ENCODE results near the gene SLC44A1.

The SLC44A1 gene

DNA sequence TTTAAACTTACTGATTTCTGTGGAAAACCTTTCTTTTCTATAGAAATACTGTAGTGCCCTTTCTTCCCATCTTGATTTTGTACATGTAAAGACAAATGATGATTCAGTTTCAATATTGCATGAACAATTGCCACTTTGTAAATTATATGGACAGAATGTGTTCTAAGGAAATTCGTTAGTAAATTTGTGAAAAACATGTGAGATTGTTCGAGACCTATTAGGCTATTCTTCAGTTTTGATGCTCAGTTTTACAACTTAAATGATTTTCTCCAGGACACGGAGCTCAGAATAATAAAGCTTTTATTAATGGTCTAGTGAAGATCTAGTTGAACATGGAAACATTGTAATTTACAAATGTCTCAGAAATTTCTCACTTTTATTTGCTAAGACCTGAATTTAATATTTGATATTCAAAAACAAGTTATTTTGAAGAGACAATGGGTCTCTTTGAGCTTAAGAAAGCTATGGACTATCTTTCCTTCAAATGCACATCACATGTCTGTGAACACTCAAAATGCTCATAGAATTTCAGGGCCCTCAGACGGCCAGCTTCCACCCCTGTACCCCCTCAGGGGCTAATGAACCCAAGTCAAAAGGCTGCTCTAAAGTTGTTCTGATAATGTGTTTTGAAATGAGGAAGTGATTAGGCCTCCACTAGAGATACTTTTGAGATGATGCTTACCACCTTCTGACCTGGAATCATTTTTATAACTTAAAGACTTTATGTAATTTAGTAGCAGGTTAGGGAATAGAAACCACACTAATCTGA, 149.3 kb downstream of the SLC44A1 start:
- Histone ChIP-seq H3K27ac (ENCODE audit: insufficient read depth, low read depth, low read length, poor library complexity, severe bottlenecking) (no peak overlapping the region), H3K4me3 (ENCODE audit: insufficient read depth, low read depth, low read length) (no peak overlapping the region), H3K27me3 (ENCODE audit: control insufficient read depth, insufficient read depth, low read length, poor library complexity, severe bottlenecking) (no peaks in the 10 kb centered on the region), H3K36me3 (ENCODE audit: control insufficient read depth, insufficient read depth, low read length) (no peaks in the 10 kb centered on the region), H3K9me3 (ENCODE audit: control insufficient read depth, low read length) (no peaks in the 10 kb centered on the region), H3K4me1 (ENCODE audit: control insufficient read depth, insufficient read depth, low read length) (peaks cover 10% of the 10 kb centered on the region)
- WGBS, 2 experiments, result 88 to 92% methylated on average over 3 to 4 of the region's 4 CpGs

DNA sequence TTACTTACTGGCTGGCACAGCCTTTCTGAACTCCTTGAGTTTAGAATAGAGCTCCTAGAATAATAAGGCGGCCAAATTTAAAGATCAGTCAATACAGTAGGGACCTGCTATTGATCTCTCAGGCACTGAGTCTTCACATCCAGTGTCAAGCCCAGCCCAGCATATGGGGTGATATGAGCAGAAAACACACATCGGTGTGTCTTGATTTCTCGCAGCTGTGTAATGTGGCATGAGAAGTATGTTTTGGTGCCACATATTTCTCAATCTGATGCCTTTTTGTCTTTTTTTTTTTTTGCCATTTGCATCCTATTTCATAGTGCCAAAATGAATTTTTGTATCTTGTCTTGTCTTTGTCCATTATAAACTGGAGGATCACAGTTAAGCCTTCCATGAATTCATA, 152.0 kb downstream of the SLC44A1 start:
- Histone ChIP-seq H3K9me3 (ENCODE audit: control insufficient read depth, low read length) (no peaks in the 10 kb centered on the region), H3K4me3 (ENCODE audit: insufficient read depth, low read depth, low read length) (no peak overlapping the region), H3K27me3 (ENCODE audit: control insufficient read depth, insufficient read depth, low read length, poor library complexity, severe bottlenecking) (no peaks in the 10 kb centered on the region), H3K4me1 (ENCODE audit: control insufficient read depth, insufficient read depth, low read length) (peaks cover 6% of the 10 kb centered on the region), H3K27ac (ENCODE audit: insufficient read depth, low read depth, low read length, poor library complexity, severe bottlenecking) (no peak overlapping the region), H3K36me3 (ENCODE audit: control insufficient read depth, insufficient read depth, low read length) (no peaks in the 10 kb centered on the region)
- 97% methylated on average over 3 of the region's 3 CpGs for WGBS, 2 experiments

DNA sequence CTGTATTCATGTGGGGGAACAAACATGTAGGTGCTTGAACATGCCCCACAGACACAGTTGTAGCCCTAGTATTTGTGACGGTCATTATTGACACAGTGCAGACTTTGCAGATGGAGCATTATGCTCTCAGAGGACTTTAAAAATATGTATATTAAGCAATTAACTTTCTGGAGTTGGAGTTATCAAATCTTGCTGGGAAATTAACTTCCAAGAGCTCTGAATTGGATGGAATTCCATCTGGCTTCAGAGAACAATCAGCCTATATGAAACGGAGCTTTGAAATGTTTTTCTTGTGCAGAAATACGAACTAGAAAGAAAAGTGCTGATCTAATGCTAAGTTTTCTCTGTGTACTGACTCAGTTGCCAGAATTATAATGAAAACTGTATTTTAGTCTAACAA, 152.4 kb downstream of the SLC44A1 start:
- 94 to 98% methylated on average over 3 of the region's 3 CpGs for WGBS, 2 experiments
- Histone ChIP-seq H3K27me3 (ENCODE audit: control insufficient read depth, insufficient read depth, low read length, poor library complexity, severe bottlenecking) (no peaks in the 10 kb centered on the region), H3K9me3 (ENCODE audit: control insufficient read depth, low read length) (no peaks in the 10 kb centered on the region), H3K36me3 (ENCODE audit: control insufficient read depth, insufficient read depth, low read length) (no peaks in the 10 kb centered on the region), H3K27ac (ENCODE audit: insufficient read depth, low read depth, low read length, poor library complexity, severe bottlenecking) (no peak overlapping the region), H3K4me3 (ENCODE audit: insufficient read depth, low read depth, low read length) (no peak overlapping the region), H3K4me1 (ENCODE audit: control insufficient read depth, insufficient read depth, low read length) (peaks cover 6% of the 10 kb centered on the region)

DNA sequence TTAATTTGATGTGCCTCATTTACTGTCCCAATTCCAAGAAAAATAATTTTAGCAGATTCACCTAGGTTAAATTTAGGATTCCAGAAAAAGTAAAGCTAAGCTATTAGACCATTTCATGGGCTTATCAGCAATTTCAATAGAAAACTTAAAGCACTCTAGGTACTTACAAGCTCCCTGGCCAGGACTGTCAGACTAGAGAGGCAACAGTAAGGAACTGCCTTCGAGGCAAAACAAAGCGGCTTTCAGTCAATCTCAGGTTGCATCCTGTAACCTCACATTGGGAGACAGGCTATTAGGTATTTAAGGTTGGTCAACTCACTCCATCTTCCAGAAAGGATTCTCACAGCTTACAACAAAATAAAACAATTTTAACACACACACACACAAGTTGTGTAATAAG, 154.7 kb downstream of the SLC44A1 start:
- Histone ChIP-seq H3K27ac (ENCODE audit: insufficient read depth, low read depth, low read length, poor library complexity, severe bottlenecking) (no peak overlapping the region), H3K4me1 (ENCODE audit: control insufficient read depth, insufficient read depth, low read length) (peaks cover 6% of the 10 kb centered on the region), H3K27me3 (ENCODE audit: control insufficient read depth, insufficient read depth, low read length, poor library complexity, severe bottlenecking) (no peaks in the 10 kb centered on the region), H3K36me3 (ENCODE audit: control insufficient read depth, insufficient read depth, low read length) (no peaks in the 10 kb centered on the region), H3K4me3 (ENCODE audit: insufficient read depth, low read depth, low read length) (no peak overlapping the region), H3K9me3 (ENCODE audit: control insufficient read depth, low read length) (no peaks in the 10 kb centered on the region)
- WGBS, 2 experiments, result 45 to 49% methylated on average over 2 of the region's 2 CpGs

DNA sequence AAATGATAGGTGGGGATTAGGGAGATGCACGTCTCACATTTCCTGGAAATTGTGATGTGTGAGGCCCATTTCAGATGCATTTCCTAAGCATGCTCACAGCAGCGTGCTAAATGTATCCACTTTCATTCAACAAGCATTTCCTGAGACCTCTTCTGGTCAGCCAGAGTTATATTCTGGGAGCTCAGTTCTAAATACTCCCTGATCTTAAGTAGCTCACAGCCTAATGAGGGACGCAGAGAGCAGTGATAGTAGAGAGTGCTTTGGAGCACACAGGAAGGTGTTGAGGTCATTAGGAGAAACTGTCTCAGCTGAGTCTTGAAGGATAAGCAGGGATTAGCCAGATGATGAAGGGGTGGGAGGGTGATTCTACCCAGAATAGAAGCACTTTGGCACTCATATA, 157.2 kb downstream of the SLC44A1 start:
- Histone ChIP-seq H3K27me3 (ENCODE audit: control insufficient read depth, insufficient read depth, low read length, poor library complexity, severe bottlenecking) (no peaks in the 10 kb centered on the region), H3K4me3 (ENCODE audit: insufficient read depth, low read depth, low read length) (no peak overlapping the region), H3K36me3 (ENCODE audit: control insufficient read depth, insufficient read depth, low read length) (no peaks in the 10 kb centered on the region), H3K9me3 (ENCODE audit: control insufficient read depth, low read length) (no peaks in the 10 kb centered on the region), H3K4me1 (ENCODE audit: control insufficient read depth, insufficient read depth, low read length) (no peaks in the 10 kb centered on the region), H3K27ac (ENCODE audit: insufficient read depth, low read depth, low read length, poor library complexity, severe bottlenecking) (no peak overlapping the region)
- 68 to 69% methylated on average over 3 of the region's 3 CpGs for WGBS, 2 experiments

DNA sequence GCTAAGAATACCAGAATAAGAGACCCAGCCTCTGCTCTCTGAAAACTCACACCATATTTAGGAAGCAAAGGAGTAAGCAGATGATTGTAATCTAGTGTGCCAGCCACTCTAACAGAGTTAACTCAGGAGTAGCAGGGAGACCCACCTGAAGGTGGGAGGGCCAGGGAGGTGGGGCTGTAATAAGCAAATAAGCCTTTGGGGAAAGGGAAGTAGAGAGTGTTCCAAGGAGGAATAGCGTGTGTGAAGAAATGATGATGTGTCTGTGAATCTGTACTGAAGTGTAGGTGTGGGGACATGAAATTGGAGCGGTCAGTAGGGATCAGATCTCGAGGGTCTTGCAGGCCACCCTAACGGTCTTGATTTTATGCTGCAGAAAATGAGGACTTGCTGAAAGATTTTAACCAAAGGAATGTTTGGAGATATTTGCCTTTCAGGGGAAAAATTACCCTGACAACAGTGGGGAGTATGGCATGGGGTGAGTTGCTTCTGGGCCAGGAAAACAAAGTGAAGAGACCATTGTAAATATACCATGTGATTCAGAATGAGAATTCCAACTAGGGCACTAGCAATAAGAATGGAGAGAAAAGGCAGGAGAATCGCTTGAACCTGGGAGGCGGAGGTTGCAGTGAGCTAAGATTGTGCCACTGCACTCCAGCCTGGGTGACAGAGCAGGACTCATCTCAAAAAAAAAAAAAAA, 159.2 kb downstream of the SLC44A1 start:
- no peak overlapping the region for H3K4me3 ChIP-seq (ENCODE audit: insufficient read depth, low read depth, low read length)
- H3K27me3 ChIP-seq (ENCODE audit: control insufficient read depth, insufficient read depth, low read length, poor library complexity, severe bottlenecking), result no peaks in the 10 kb centered on the region
- WGBS, 2 experiments, result 52 to 54% methylated on average over 6 of the region's 6 CpGs
- no peaks in the 10 kb centered on the region for H3K9me3 ChIP-seq (ENCODE audit: control insufficient read depth, low read length)
- H3K36me3 ChIP-seq (ENCODE audit: control insufficient read depth, insufficient read depth, low read length), result no peaks in the 10 kb centered on the region
- no peak overlapping the region for H3K27ac ChIP-seq (ENCODE audit: insufficient read depth, low read depth, low read length, poor library complexity, severe bottlenecking)
- H3K4me1 ChIP-seq (ENCODE audit: control insufficient read depth, insufficient read depth, low read length), result no peaks in the 10 kb centered on the region

DNA sequence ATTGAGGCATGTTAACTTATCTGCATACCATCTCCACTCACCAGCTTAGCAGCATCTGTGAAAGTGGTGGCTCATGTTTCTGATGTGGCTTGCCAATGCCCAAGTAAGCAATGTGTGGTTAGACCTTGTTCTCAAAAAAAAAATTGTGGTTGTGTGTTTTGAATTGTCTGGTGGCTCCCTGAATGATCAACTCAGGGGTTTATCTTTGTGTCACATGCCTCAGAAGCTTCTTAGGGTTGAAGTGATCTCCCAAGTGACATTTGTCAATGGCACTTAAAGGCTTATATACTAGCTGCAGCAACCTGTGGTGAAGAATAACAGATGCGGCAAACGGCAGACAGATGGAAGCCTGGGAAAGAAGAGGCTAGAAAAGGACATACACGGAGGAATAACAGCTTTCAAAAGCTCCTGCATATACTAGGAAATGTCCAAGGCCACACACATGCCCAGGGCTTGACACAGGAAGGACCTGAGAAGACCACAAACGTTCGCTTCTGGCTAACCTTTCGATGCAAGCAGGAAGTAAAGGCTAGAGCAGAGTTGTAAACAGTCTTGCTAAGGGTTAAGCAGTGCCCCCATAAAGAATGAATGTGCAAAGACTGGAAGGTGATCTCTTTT, 161.2 kb downstream of the SLC44A1 start:
- Histone ChIP-seq H3K27me3 (ENCODE audit: control insufficient read depth, insufficient read depth, low read length, poor library complexity, severe bottlenecking) (no peaks in the 10 kb centered on the region), H3K36me3 (ENCODE audit: control insufficient read depth, insufficient read depth, low read length) (no peaks in the 10 kb centered on the region), H3K9me3 (ENCODE audit: control insufficient read depth, low read length) (no peaks in the 10 kb centered on the region), H3K27ac (ENCODE audit: insufficient read depth, low read depth, low read length, poor library complexity, severe bottlenecking) (no peak overlapping the region), H3K4me3 (ENCODE audit: insufficient read depth, low read depth, low read length) (no peak overlapping the region), H3K4me1 (ENCODE audit: control insufficient read depth, insufficient read depth, low read length) (no peaks in the 10 kb centered on the region)
- 75 to 77% methylated on average over 6 of the region's 6 CpGs for WGBS, 2 experiments

DNA sequence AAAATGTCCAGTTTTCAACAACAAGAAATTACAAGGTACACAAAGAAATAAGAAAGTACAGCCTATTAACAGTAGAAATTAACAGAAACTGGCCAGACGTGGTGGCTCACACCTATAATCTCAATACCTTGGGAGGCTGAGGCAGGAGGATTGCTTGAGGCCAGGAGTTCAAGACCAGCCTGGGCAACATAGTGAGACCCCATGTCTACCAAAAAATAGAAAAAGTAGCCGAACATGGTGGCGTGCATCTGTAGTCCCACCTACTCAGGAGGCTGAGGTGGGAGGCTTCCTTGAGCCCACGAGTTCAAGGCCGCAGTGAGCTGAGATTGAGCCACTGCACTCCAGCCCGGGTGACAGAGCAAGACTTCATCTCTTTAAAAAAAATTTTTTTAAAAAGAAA, 161.9 kb downstream of the SLC44A1 start:
- 90 to 95% methylated on average over 6 of the region's 6 CpGs for WGBS, 2 experiments
- H3K27me3 ChIP-seq (ENCODE audit: control insufficient read depth, insufficient read depth, low read length, poor library complexity, severe bottlenecking), result no peaks in the 10 kb centered on the region
- no peaks in the 10 kb centered on the region for H3K9me3 ChIP-seq (ENCODE audit: control insufficient read depth, low read length)
- no peak overlapping the region for H3K4me3 ChIP-seq (ENCODE audit: insufficient read depth, low read depth, low read length)
- no peaks in the 10 kb centered on the region for H3K36me3 ChIP-seq (ENCODE audit: control insufficient read depth, insufficient read depth, low read length)
- H3K27ac ChIP-seq (ENCODE audit: insufficient read depth, low read depth, low read length, poor library complexity, severe bottlenecking), result no peak overlapping the region
- H3K4me1 ChIP-seq (ENCODE audit: control insufficient read depth, insufficient read depth, low read length), result no peaks in the 10 kb centered on the region

DNA sequence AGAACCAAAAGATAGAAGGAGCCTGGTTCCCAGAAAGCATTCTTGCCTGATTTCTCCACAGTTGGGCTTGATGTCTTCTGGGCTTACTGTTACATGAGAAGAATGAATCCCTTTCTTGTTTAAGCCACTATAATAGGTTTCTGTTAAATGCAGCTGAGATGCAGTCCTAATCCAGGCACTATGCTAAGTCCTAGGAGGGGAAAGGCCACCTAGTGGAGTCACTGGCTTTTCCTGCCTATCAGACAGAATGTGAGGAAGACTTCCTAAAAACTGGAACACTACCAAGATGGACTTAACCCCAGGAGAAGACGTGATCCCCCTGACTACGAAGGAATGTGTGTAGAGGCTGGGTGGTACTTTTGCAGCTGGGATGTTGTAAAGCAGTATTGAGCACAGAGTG, 169.1 kb downstream of the SLC44A1 start:
- Histone ChIP-seq H3K9me3 (ENCODE audit: control insufficient read depth, low read length) (no peaks in the 10 kb centered on the region), H3K4me1 (ENCODE audit: control insufficient read depth, insufficient read depth, low read length) (no peaks in the 10 kb centered on the region), H3K27ac (ENCODE audit: insufficient read depth, low read depth, low read length, poor library complexity, severe bottlenecking) (no peak overlapping the region), H3K4me3 (ENCODE audit: insufficient read depth, low read depth, low read length) (no peak overlapping the region), H3K27me3 (ENCODE audit: control insufficient read depth, insufficient read depth, low read length, poor library complexity, severe bottlenecking) (no peaks in the 10 kb centered on the region), H3K36me3 (ENCODE audit: control insufficient read depth, insufficient read depth, low read length) (no peaks in the 10 kb centered on the region)
- WGBS, 2 experiments, result 72 to 78% methylated on average over 2 of the region's 2 CpGs

DNA sequence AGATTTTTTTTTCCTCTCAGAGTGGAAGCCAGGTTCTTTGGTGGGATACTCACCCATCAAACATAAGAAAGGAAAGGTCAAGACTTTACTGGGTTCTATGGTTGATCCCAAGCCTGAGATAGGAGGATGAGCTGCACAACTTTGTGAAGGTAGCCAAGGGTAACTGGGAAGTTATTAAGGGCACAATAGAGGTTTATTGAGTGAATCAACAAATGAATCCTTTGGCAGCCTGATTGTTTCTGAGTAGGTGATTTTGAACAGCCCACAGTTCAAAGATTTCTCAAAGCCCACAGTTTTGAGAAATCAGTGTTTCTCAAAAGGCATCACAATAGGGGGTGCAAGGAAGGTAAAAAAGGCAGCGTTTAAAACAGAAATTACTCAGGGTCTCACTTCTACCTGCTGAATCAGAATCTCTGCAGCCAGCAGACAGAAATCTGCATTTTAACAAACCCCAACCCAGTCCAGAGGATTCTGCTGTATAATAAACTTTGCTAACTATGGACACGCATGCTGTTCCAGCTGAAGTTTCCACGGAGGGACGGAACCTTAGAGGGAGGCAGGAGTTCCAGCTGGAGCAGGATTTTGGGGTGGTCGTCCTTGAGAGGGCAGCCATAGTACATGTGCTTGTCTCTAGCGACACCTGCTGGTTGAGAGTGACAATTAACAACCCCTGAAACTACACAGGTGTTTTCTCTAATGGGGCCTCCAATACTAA, 170.7 kb downstream of the SLC44A1 start:
- H3K27ac ChIP-seq (ENCODE audit: insufficient read depth, low read depth, low read length, poor library complexity, severe bottlenecking), result no peak overlapping the region
- H3K27me3 ChIP-seq (ENCODE audit: control insufficient read depth, insufficient read depth, low read length, poor library complexity, severe bottlenecking), result no peaks in the 10 kb centered on the region
- H3K9me3 ChIP-seq (ENCODE audit: control insufficient read depth, low read length), result no peaks in the 10 kb centered on the region
- WGBS, 2 experiments, result 5 to 7% methylated on average over 6 of the region's 6 CpGs
- H3K36me3 ChIP-seq (ENCODE audit: control insufficient read depth, insufficient read depth, low read length), result no peaks in the 10 kb centered on the region
- H3K4me1 ChIP-seq (ENCODE audit: control insufficient read depth, insufficient read depth, low read length), result no peaks in the 10 kb centered on the region
- no peak overlapping the region for H3K4me3 ChIP-seq (ENCODE audit: insufficient read depth, low read depth, low read length)

Measured in ectodermal cell (in vitro differentiated cells).